ENCODE data around the gene DNAH6. TPM values are rescaled to one million over a fixed set of nuclear protein-coding genes. Genes with fewer than 3 reads are reported as not detected.

DNAH6 gene
- total RNA-seq, 1 experiment from 2014 or later = 0.26 TPM

- Histone ChIP-seq H2AFZ (ENCODE audit: low read length) (no peak overlapping the region), H3K4me1 (ENCODE audit: insufficient read depth, low read length) (no peaks in the 10 kb centered on the region), H2BK12ac (ENCODE audit: insufficient read length, low read depth, low read length) (no peak overlapping the region), H2BK5ac (ENCODE audit: insufficient read length, low read length) (no peak overlapping the region), H3K18ac (ENCODE audit: insufficient read length, low read depth, low read length) (no peak overlapping the region), H4K91ac (ENCODE audit: insufficient read length, low read depth, low read length) (no peak overlapping the region), H3K79me1 (ENCODE audit: insufficient read depth, low read depth, low read length, poor library complexity, severe bottlenecking) (no peaks in the 10 kb centered on the region), H3K56ac (ENCODE audit: insufficient read length, low read depth, low read length) (no peak overlapping the region), H4K20me1 (ENCODE audit: control insufficient read depth, insufficient read depth, insufficient read length) (no peaks in the 10 kb centered on the region), H2AK5ac (ENCODE audit: insufficient read length, low read length) (no peak overlapping the region), H3K9me3 (ENCODE audit: control insufficient read depth, low read depth, low read length) (no peaks in the 10 kb centered on the region), H3K4ac (ENCODE audit: low read depth, low read length) (no peak overlapping the region), H2BK20ac (ENCODE audit: low read depth, low read length, poor library complexity, severe bottlenecking) (no peak overlapping the region), H3K9ac (ENCODE audit: extremely low read depth, insufficient read length, low read length) (no peak overlapping the region), H4K8ac (replicated peaks; ENCODE audit: insufficient read length, low read depth, low read length) (no peak overlapping the region), H3K27me3 (ENCODE audit: insufficient read depth, low read length) (no peaks in the 10 kb centered on the region), H3K79me2 (ENCODE audit: insufficient read depth, low read length) (no peaks in the 10 kb centered on the region), H3K23ac (ENCODE audit: insufficient read length, low read depth, low read length) (no peak overlapping the region), H2BK120ac (ENCODE audit: low read depth, low read length, poor library complexity, severe bottlenecking) (no peak overlapping the region), H2BK15ac (ENCODE audit: low read depth, low read length) (no peak overlapping the region), H3K4me2 (ENCODE audit: insufficient read depth, insufficient read length, low read length) (no peak overlapping the region), H4K5ac (ENCODE audit: insufficient read length, low read depth, low read length) (no peak overlapping the region), H3K27ac (ENCODE audit: insufficient read length, low read depth, low read length) (no peak overlapping the region), H3T11ph (ENCODE audit: low read length) (no peak overlapping the region), H3K23me2 (ENCODE audit: insufficient read length, low read depth, low read length, poor library complexity, severe bottlenecking) (no peaks in the 10 kb centered on the region), H3K14ac (ENCODE audit: insufficient read depth, low read length) (no peak overlapping the region)
- H3K4me1 Mint-ChIP-seq = peaks cover 3% of the 10 kb centered on the region in 2 experiments; a peak in 1 of 4 replicates
- no peak for DNase-seq
- no CpG with 5 or more reads among the region's 8 CpGs for WGBS (ENCODE audit: extremely low coverage, insufficient read length, low lambda C conversion rate)
- H3K4me3 Mint-ChIP-seq = no peak overlapping the region
- peak; percentile 80 for TF ChIP-seq CTCF (conservative IDR thresholded peaks at IDR 0.05)
- H3K36me3 Mint-ChIP-seq (ENCODE audit: insufficient read depth in 1 of 3, low read depth in 3 of 3) = no peaks in the 10 kb centered on the region
- peaks cover 4% of the 10 kb centered on the region; the same call in 1 of the 2 replicates for H3K27me3 Mint-ChIP-seq (ENCODE audit: low read depth)
- no peaks in the 10 kb centered on the region for H3K9me3 Mint-ChIP-seq
- H3K27ac Mint-ChIP-seq = no peak overlapping the region
Observed at GRCh38 chr2:84495539-84496146, 20.7 kb upstream of the DNAH6 start.
